ENCODE measurements around the gene WDR37. TPM values are rescaled to one million over a fixed set of nuclear protein-coding genes. Genes with fewer than 3 reads are reported as not detected.

Gene WDR37
- polyA plus RNA-seq, 2 of the 4 experiments (the other 2 are of a cell fraction), result 5.9 to 7.1 TPM

- POLR2A ChIA-PET, result no interaction called here
- FAIRE-seq, result no peak
- no peak overlapping the region for H3K27ac ChIP-seq
Measured at GRCh38 chr10:1163831-1164230, 107.6 kb downstream of the WDR37 start.

GRCh38 chr10:1166101-1166827 lies 110.1 kb downstream of the WDR37 start:
- ATAC-seq (no peak), FAIRE-seq (no peak), DNase-seq (ENCODE audit: low read depth in 1 of 2, low spot score in 1 of 2) (no peak)
- ChIA-PET POLR2A (no interaction called here), CTCF (interaction anchor here (0.5 kb wide), 1 partner anchor 1756 kb away, joined by 3 read pairs; no protein-coding TSS in a partner anchor)
- no peaks in the 10 kb centered on the region for H3K4me1 ChIP-seq
- no peak overlapping the region for H3K4me3 ChIP-seq
- WGBS (ENCODE audit: missing lambda C conversion rate), result 18% methylated on average over 13 of the region's 15 CpGs
- no peak overlapping the region for H3K4me2 ChIP-seq
- H3K27ac ChIP-seq, result no peak overlapping the region
- no peaks in the 10 kb centered on the region for H3K9me3 ChIP-seq
- no peak for TF ChIP-seq HEYL (CRISPR knock-in tag; IDR thresholded peaks at IDR 0.05)
- no peak for TF ChIP-seq ZC3H11A (IDR thresholded peaks at IDR 0.05)
- TF ChIP-seq MYC (IDR thresholded peaks at IDR 0.05; ENCODE audit: borderline replicate concordance, low read length), result no peak
- TF ChIP-seq EHMT2 (IDR thresholded peaks at IDR 0.05; ENCODE audit: low read depth), result no peak
- no peak for TF ChIP-seq ATOH8 (CRISPR knock-in tag; IDR thresholded peaks at IDR 0.05; ENCODE audit: low read depth)
- no peak for TF ChIP-seq POLR2A (IDR thresholded peaks at IDR 0.05; ENCODE audit: low read length)
- TF ChIP-seq KDM5A (IDR thresholded peaks at IDR 0.05), result no peak
- TF ChIP-seq TP53 (CRISPR knock-in tag; IDR thresholded peaks at IDR 0.05), result no peak
- TF ChIP-seq HDAC2 (IDR thresholded peaks at IDR 0.05), result no peak
- no peak for TF ChIP-seq BCL3 (IDR thresholded peaks at IDR 0.05)
- no peak for TF ChIP-seq MAFK (IDR thresholded peaks at IDR 0.05; ENCODE audit: partially characterized antibody)
- no peak for TF ChIP-seq CHD2 (IDR thresholded peaks at IDR 0.05; ENCODE audit: low read length, partially characterized antibody)
- no peak for TF ChIP-seq POLR2AphosphoS2 (conservative IDR thresholded peaks at IDR 0.05; ENCODE audit: low read length)
- TF ChIP-seq HOXB13 (CRISPR knock-in tag; IDR thresholded peaks at IDR 0.05; ENCODE audit: low read depth), result no peak
- no peak for TF ChIP-seq ZSCAN20 (CRISPR knock-in tag; IDR thresholded peaks at IDR 0.05)
- no peak for TF ChIP-seq PBX3 (IDR thresholded peaks at IDR 0.05)
- TF ChIP-seq RARB (CRISPR knock-in tag; IDR thresholded peaks at IDR 0.05), result no peak
- no peak for TF ChIP-seq SREBF2 (IDR thresholded peaks at IDR 0.05)

More at GRCh38 chr10:1163831-1164230, 107.6 kb downstream of the WDR37 start:
- CTCF ChIA-PET, result no interaction called here
- TF ChIP-seq SREBF2 (IDR thresholded peaks at IDR 0.05) (no peak), CHD2 (IDR thresholded peaks at IDR 0.05; ENCODE audit: low read length, partially characterized antibody) (no peak), SMC3 (IDR thresholded peaks at IDR 0.05) (no peak), E2F6 (IDR thresholded peaks at IDR 0.05; ENCODE audit: borderline replicate concordance, low read depth) (no peak), REST (IDR thresholded peaks at IDR 0.05) (no peak), POLR2A (IDR thresholded peaks at IDR 0.05; ENCODE audit: low read length) (no peak), HES2 (IDR thresholded peaks at IDR 0.05) (no peak), NR3C1 (IDR thresholded peaks at IDR 0.05) (no peak), MAFK (IDR thresholded peaks at IDR 0.05; ENCODE audit: partially characterized antibody) (no peak), RCOR1 (IDR thresholded peaks at IDR 0.05; ENCODE audit: low read depth, low read length) (no peak)
- Histone ChIP-seq H3K4me1 (no peaks in the 10 kb centered on the region), H3K9me3 (no peaks in the 10 kb centered on the region), H3K4me3 (no peak overlapping the region), H3K4me2 (no peak overlapping the region)
- ATAC-seq (no peak), DNase-seq (ENCODE audit: low read depth in 1 of 2, low spot score in 1 of 2) (no peak)
- WGBS (ENCODE audit: missing lambda C conversion rate), result 4% methylated on average over 5 of the region's 5 CpGs
